WTC11 (cell line): ENCODE results near the gene KIF22. TPM values are rescaled to one million over a fixed set of nuclear protein-coding genes. Genes with fewer than 3 reads are reported as not detected.

Experiments used
- ATAC-seq: fragments of 200-7000 bp; cut with Tn5 transposase; 2 replicates; pipeline ENCODE4 v1.10.0; 2021; ENCODE audit warnings: mild to moderate bottlenecking, moderate library complexity
- CTCF ChIA-PET: fragments of 300-600 bp; sonication (Branson Sonifier 250); formaldehyde crosslinking; loops from one replicate; lab custom pipeline; 2021; ENCODE audit warnings: antibody characterized with exemption; lab: Charles Lee
- POLR2A ChIA-PET: fragments of 350-600 bp; sonication (Branson Sonifier 250); formaldehyde crosslinking; loops from one replicate; lab custom pipeline; 2021; ENCODE audit warnings: antibody characterized with exemption; lab: Charles Lee
- DNase-seq: peaks from one replicate; pipeline ENCODE4 v3.0.0; 2021; ENCODE audit warnings: low spot score
- H3K27ac Mint-ChIP-seq: 2 replicates; pipeline ENCODE4 v1.8.0; 2021; ENCODE audit warnings: mixed read lengths
- H3K27me3 Mint-ChIP-seq: 2 replicates; pipeline ENCODE4 v1.8.0; 2021; ENCODE audit warnings: low read depth, mild to moderate bottlenecking, moderate library complexity, mixed read lengths
- H3K36me3 Mint-ChIP-seq: 2 replicates; pipeline ENCODE4 v1.8.0; 2021; ENCODE audit warnings: mixed read lengths
- H3K4me1 Mint-ChIP-seq: 2 replicates; pipeline ENCODE4 v1.8.0; 2022; ENCODE audit warnings: mixed read lengths
- H3K4me3 Mint-ChIP-seq: 2 replicates; pipeline ENCODE4 v1.8.0; 2021; ENCODE audit warnings: mild to moderate bottlenecking, moderate library complexity, mixed read lengths
- H3K9me3 Mint-ChIP-seq: 2 replicates; pipeline ENCODE4 v1.8.0; 2021; ENCODE audit warnings: mixed read lengths
- ATF1 ChIP-seq: sonication (generic); formaldehyde crosslinking; IDR thresholded peaks from 2 replicates; pipeline ENCODE4 v1.8.1; 2023; ENCODE audit warnings: mild to moderate bottlenecking, moderate library complexity, missing genetic modification reagents
- ETV6 ChIP-seq: sonication (generic); formaldehyde crosslinking; IDR thresholded peaks from 2 replicates; pipeline ENCODE4 v1.8.1; 2022; ENCODE audit warnings: mild to moderate bottlenecking, missing genetic modification reagents
- FOXJ3 ChIP-seq: sonication (generic); formaldehyde crosslinking; IDR thresholded peaks from 2 replicates; pipeline ENCODE4 v1.9.0; 2021; ENCODE audit warnings: missing genetic modification reagents, mild to moderate bottlenecking, borderline replicate concordance
- FOXP1 ChIP-seq: sonication (generic); formaldehyde crosslinking; IDR thresholded peaks from 2 replicates; pipeline ENCODE4 v1.8.0; 2022; ENCODE audit warnings: missing genetic modification reagents, mild to moderate bottlenecking, moderate library complexity, borderline replicate concordance
- GABPB1 ChIP-seq: sonication (generic); formaldehyde crosslinking; IDR thresholded peaks from 2 replicates; pipeline ENCODE4 v1.8.1; 2023; ENCODE audit warnings: mild to moderate bottlenecking, missing genetic modification reagents
- MAX ChIP-seq: sonication (generic); formaldehyde crosslinking; IDR thresholded peaks from 2 replicates; pipeline ENCODE4 v1.8.0; 2022; ENCODE audit warnings: mild to moderate bottlenecking, missing genetic modification reagents
- PRDM15 ChIP-seq: sonication (generic); formaldehyde crosslinking; IDR thresholded peaks from 2 replicates; pipeline ENCODE4 v1.8.0; 2022; ENCODE audit warnings: missing genetic modification reagents
- SP1 ChIP-seq: sonication (generic); formaldehyde crosslinking; conservative IDR thresholded peaks from 2 replicates; pipeline ENCODE4 v1.8.1; 2022; ENCODE audit warnings: missing genetic modification reagents
- ZMAT4 ChIP-seq: fragments of 250-450 bp; sonication (Bioruptor Pico); IDR thresholded peaks from 2 replicates; pipeline ENCODE4 v1.9.0; 2021; ENCODE audit warnings: mild to moderate bottlenecking
- ZNF232 ChIP-seq: sonication (generic); formaldehyde crosslinking; IDR thresholded peaks from 2 replicates; pipeline ENCODE4 v1.8.0; 2022; ENCODE audit warnings: mild to moderate bottlenecking, missing genetic modification reagents
- ZNF317 ChIP-seq: sonication (generic); formaldehyde crosslinking; IDR thresholded peaks from 2 replicates; pipeline ENCODE4 v1.8.1; 2023; ENCODE audit warnings: low read depth, mild to moderate bottlenecking, moderate library complexity, missing genetic modification reagents, borderline replicate concordance
- total RNA-seq: library from RNA; stranded (reverse); gene quantifications from 3 replicates; pipeline ENCODE4 v1.2.3, GENCODE V29; 2021

KIF22 gene
- total RNA-seq, 1 experiment from 2014 or later, result 182 TPM

- Mint-ChIP-seq H3K4me3 (peak overlapping the region; percentile 47), H3K9me3 (no peaks in the 10 kb centered on the region), H3K27me3 (no peaks in the 10 kb centered on the region; the same call in 1 of the 2 replicates), H3K36me3 (peaks cover 30% of the 10 kb centered on the region), H3K4me1 (peaks cover 45% of the 10 kb centered on the region), H3K27ac (peak overlapping the region; percentile 38)
- TF ChIP-seq ZNF232 (CRISPR knock-in tag), result no peak
- ChIA-PET POLR2A (interaction anchor here (1.0 kb wide), 1 partner anchor 9 kb away, joined by 4 read pairs; no protein-coding TSS in a partner anchor), CTCF (interaction anchor here (0.6 to 6.0 kb wide), 10 partner anchors 10 to 682 kb away, joined by 3 to 50 read pairs (median 4); partner anchors contain the start of gene TLCD3B)
- ATAC-seq, result no peak
- no peak for DNase-seq
These were observed 29.0 kb downstream of the KIF22 start for GRCh38 chr16:29819506-29819905.

GRCh38 chr16:29820271-29820701 lies 29.7 kb downstream of the KIF22 start, which contains the start of gene MVP:
TSS of gene MVP (plus strand) at chr16:29820462. CDS start at chr16:29830550, 10,088 bp downstream.
- TF ChIP-seq SP1 (no peak), GABPB1 (CRISPR knock-in tag) (0 out of 2 replicates have a peak, but pooled peaks have one; percentile 25), PRDM15 (CRISPR knock-in tag) (no peak), ZNF317 (CRISPR knock-in tag) (no peak)
- CTCF ChIA-PET, result interaction anchor here (0.6 to 6.0 kb wide), 11 partner anchors 10 to 681 kb away, joined by 3 to 50 read pairs (median 5); partner anchors contain the start of gene TLCD3B
- Mint-ChIP-seq H3K4me1 (peaks cover 43% of the 10 kb centered on the region), H3K9me3 (no peaks in the 10 kb centered on the region), H3K27me3 (no peaks in the 10 kb centered on the region; the same call in 1 of the 2 replicates), H3K4me3 (peak within 1 kb of the TSS; percentile 47), H3K27ac (peak within 1 kb of the TSS; percentile 45), H3K36me3 (peaks cover 30% of the 10 kb centered on the region)
- ATAC-seq (no peak), DNase-seq (no peak)
- POLR2A ChIA-PET, result interaction anchor here (1.0 kb wide), 1 partner anchor 8 kb away, joined by 4 read pairs; no protein-coding TSS in a partner anchor

- Mint-ChIP-seq H3K9me3 (no peaks in the 10 kb centered on the region), H3K4me3 (no peak overlapping the region), H3K4me1 (peaks cover 46% of the 10 kb centered on the region), H3K27me3 (no peaks in the 10 kb centered on the region; the same call in 1 of the 2 replicates)
- POLR2A ChIA-PET, result no interaction called here
- no peak for TF ChIP-seq ETV6 (CRISPR knock-in tag)
- TF ChIP-seq FOXJ3 (CRISPR knock-in tag), result no peak
- TF ChIP-seq MAX, result no peak
- TF ChIP-seq ATF1, result no peak
- TF ChIP-seq PRDM15 (CRISPR knock-in tag), result no peak
- no peak for TF ChIP-seq FOXP1 (CRISPR knock-in tag)
- TF ChIP-seq ZMAT4 (CRISPR knock-in tag), result no peak
- TF ChIP-seq, all 79 proteins: peak for 0
- no peak for ATAC-seq
- no peak for DNase-seq
- CTCF ChIA-PET, result interaction anchor here (0.6 to 6.0 kb wide), 6 partner anchors 11 to 99 kb away, joined by 3 to 50 read pairs (median 6); no protein-coding TSS in a partner anchor
- Mint-ChIP-seq H3K27ac (peak overlapping the region; percentile 45; the same call in 1 of the 2 replicates), H3K36me3 (peaks cover 30% of the 10 kb centered on the region)
These were observed 30.4 kb downstream of the KIF22 start for GRCh38 chr16:29820730-29821642.
